HEK293 (cell line): ENCODE data around the gene DCPS.

Experiments
- CTCF ChIA-PET: fragments of 350-600 bp; formaldehyde crosslinking; extraction: SDS; loops from one replicate; lab custom pipeline; 2021; ENCODE audit warnings: antibody characterized with exemption; lab: Yijun Ruan, JAX
- POLR2A ChIA-PET: fragments of 300-600 bp; formaldehyde crosslinking; extraction: SDS; loops from one replicate; lab custom pipeline; 2020; ENCODE audit warnings: antibody characterized with exemption, inconsistent platforms; lab: Yijun Ruan, JAX
- H3K27ac ChIP-seq: fragments of 200-500 bp; sonication (Bioruptor generic); 2 replicates; pipeline ENCODE4 v1.5.1; 2014; ENCODE audit warnings: low read depth, low read length, control low read depth, inconsistent platforms; ENCODE audit errors: extremely low read depth
- H3K36me3 ChIP-seq, 2 experiments: fragments of 200-500 bp in 1 of 2; sonication (Bioruptor generic) in 1 of 2; 1 replicate in 1 of 2; 2 replicates in 1 of 2; pipeline ENCODE4 v1.5.1; 2014 to 2017; ENCODE audit warnings: inconsistent platforms in 2 of 2, low read length in 2 of 2; ENCODE audit not compliant: control insufficient read depth in 2 of 2, insufficient read depth in 1 of 2
- H3K4me1 ChIP-seq: fragments of 200-500 bp; sonication (Bioruptor generic); 2 replicates; pipeline ENCODE4 v1.5.1; 2014; ENCODE audit warnings: mild to moderate bottlenecking, low read length, inconsistent platforms; ENCODE audit not compliant: control insufficient read depth, insufficient read depth
- H3K4me3 ChIP-seq: 2 replicates; pipeline ENCODE4 v1.5.1; 2011; ENCODE audit warnings: low read depth, mild to moderate bottlenecking, control low read depth, low read length, moderate library complexity
- H3K9me3 ChIP-seq: fragments of 200-500 bp; sonication (Bioruptor generic); 2 replicates; pipeline ENCODE4 v1.5.1; 2014; ENCODE audit warnings: low read depth, low read length, inconsistent platforms; ENCODE audit not compliant: control insufficient read depth, insufficient read depth
- GFI1B ChIP-seq: fragments of 450-650 bp; formaldehyde crosslinking; IDR thresholded peaks from 2 replicates; pipeline ENCODE4 v1.5.1; 2016; ENCODE audit warnings: missing biosample characterization, missing genetic modification characterization
- SALL2 ChIP-seq: fragments of 450-650 bp; formaldehyde crosslinking; IDR thresholded peaks from 2 replicates; pipeline ENCODE4 v1.5.0; 2017; ENCODE audit warnings: missing biosample characterization, mild to moderate bottlenecking, missing genetic modification characterization, borderline replicate concordance
- SCRT2 ChIP-seq: fragments of 450-650 bp; formaldehyde crosslinking; IDR thresholded peaks from 2 replicates; pipeline ENCODE4 v1.5.1; 2016; ENCODE audit warnings: missing biosample characterization, missing genetic modification characterization
- ZBTB1 ChIP-seq: fragments of 450-650 bp; formaldehyde crosslinking; IDR thresholded peaks from 2 replicates; pipeline ENCODE4 v1.5.1; 2016; ENCODE audit warnings: missing biosample characterization, missing genetic modification characterization
- ZNF114 ChIP-seq: fragments of 450-650 bp; formaldehyde crosslinking; IDR thresholded peaks from 2 replicates; pipeline ENCODE4 v1.5.0; 2017; ENCODE audit warnings: missing biosample characterization, missing genetic modification characterization
- ZNF132 ChIP-seq: fragments of 450-650 bp; formaldehyde crosslinking; IDR thresholded peaks from 2 replicates; pipeline ENCODE4 v1.5.1; 2017; ENCODE audit warnings: missing biosample characterization, missing genetic modification characterization, borderline replicate concordance
- ZNF175 ChIP-seq: fragments of 450-650 bp; formaldehyde crosslinking; IDR thresholded peaks from 2 replicates; pipeline ENCODE4 v1.5.1; 2016; ENCODE audit warnings: missing biosample characterization, missing genetic modification characterization
- ZNF221 ChIP-seq: fragments of 450-650 bp; formaldehyde crosslinking; IDR thresholded peaks from 2 replicates; pipeline ENCODE4 v1.5.1; 2017; ENCODE audit warnings: missing biosample characterization, missing genetic modification characterization, borderline replicate concordance
- ZNF23 ChIP-seq: fragments of 450-650 bp; formaldehyde crosslinking; IDR thresholded peaks from 2 replicates; pipeline ENCODE4 v1.5.1; 2016; ENCODE audit warnings: missing biosample characterization, missing genetic modification characterization, borderline replicate concordance
- ZNF350 ChIP-seq: fragments of 450-650 bp; formaldehyde crosslinking; IDR thresholded peaks from 2 replicates; pipeline ENCODE4 v1.5.0; 2017; ENCODE audit warnings: missing biosample characterization, mild to moderate bottlenecking, missing genetic modification characterization
- ZNF366 ChIP-seq: fragments of 450-650 bp; formaldehyde crosslinking; conservative IDR thresholded peaks from 2 replicates; pipeline ENCODE4 v1.5.1; 2016; ENCODE audit warnings: missing biosample characterization, missing genetic modification characterization
- ZNF423 ChIP-seq: fragments of 450-650 bp; formaldehyde crosslinking; IDR thresholded peaks from 2 replicates; pipeline ENCODE4 v1.5.1; 2016; ENCODE audit warnings: missing biosample characterization, missing genetic modification characterization
- ZNF544 ChIP-seq: fragments of 450-650 bp; formaldehyde crosslinking; IDR thresholded peaks from 2 replicates; pipeline ENCODE4 v1.5.0; 2017; ENCODE audit warnings: missing biosample characterization, missing genetic modification characterization
- ZNF571 ChIP-seq: fragments of 450-650 bp; formaldehyde crosslinking; IDR thresholded peaks from 2 replicates; pipeline ENCODE4 v1.5.0; 2017; ENCODE audit warnings: missing biosample characterization, missing genetic modification characterization
- ZNF654 ChIP-seq: fragments of 450-650 bp; formaldehyde crosslinking; IDR thresholded peaks from 2 replicates; pipeline ENCODE4 v1.5.1; 2016; ENCODE audit warnings: low read depth, missing biosample characterization, missing genetic modification characterization
- ZNF768 ChIP-seq: fragments of 450-650 bp; formaldehyde crosslinking; IDR thresholded peaks from 2 replicates; pipeline ENCODE4 v1.5.1; 2018; ENCODE audit warnings: missing biosample characterization, mild to moderate bottlenecking, missing genetic modification characterization
- ZNF791 ChIP-seq: fragments of 450-650 bp; formaldehyde crosslinking; IDR thresholded peaks from 2 replicates; pipeline ENCODE4 v1.5.1; 2016; ENCODE audit warnings: missing biosample characterization, missing genetic modification characterization
- TF ChIP-seq, protein P1 (sequence below): fragments of 450-650 bp; formaldehyde crosslinking; IDR thresholded peaks from 2 replicates; pipeline ENCODE4 v1.5.1; 2016; ENCODE audit warnings: missing biosample characterization, missing genetic modification characterization
- TF ChIP-seq, protein P2 (sequence below): fragments of 450-650 bp; formaldehyde crosslinking; IDR thresholded peaks from 2 replicates; pipeline ENCODE4 v1.5.1; 2017; ENCODE audit warnings: missing biosample characterization, missing genetic modification characterization
- TF ChIP-seq, protein P3 (sequence below): fragments of 450-650 bp; formaldehyde crosslinking; IDR thresholded peaks from 2 replicates; pipeline ENCODE4 v1.5.1; 2017; ENCODE audit warnings: missing biosample characterization, missing genetic modification characterization
- TF ChIP-seq, protein P4 (sequence below): fragments of 450-650 bp; formaldehyde crosslinking; IDR thresholded peaks from 2 replicates; pipeline ENCODE4 v1.5.1; 2017; ENCODE audit warnings: missing biosample characterization, missing genetic modification characterization
- TF ChIP-seq, protein P5 (sequence below): fragments of 450-650 bp; formaldehyde crosslinking; IDR thresholded peaks from 2 replicates; pipeline ENCODE4 v1.5.1; 2016; ENCODE audit warnings: missing biosample characterization, missing genetic modification characterization
- TF ChIP-seq, protein P6 (sequence below): IDR thresholded peaks from 2 replicates; pipeline ENCODE4 v1.6.1; 2011; ENCODE audit warnings: mild to moderate bottlenecking, low read depth, low read length, borderline replicate concordance
- TF ChIP-seq, protein P7 (sequence below): fragments of 450-650 bp; formaldehyde crosslinking; IDR thresholded peaks from 2 replicates; pipeline ENCODE4 v1.5.1; 2016; ENCODE audit warnings: missing biosample characterization, missing genetic modification characterization
- TF ChIP-seq, protein P8 (sequence below): fragments of 450-650 bp; formaldehyde crosslinking; IDR thresholded peaks from 2 replicates; pipeline ENCODE4 v1.5.1; 2016; ENCODE audit warnings: missing biosample characterization, missing genetic modification characterization

Gene DCPS

DNA sequence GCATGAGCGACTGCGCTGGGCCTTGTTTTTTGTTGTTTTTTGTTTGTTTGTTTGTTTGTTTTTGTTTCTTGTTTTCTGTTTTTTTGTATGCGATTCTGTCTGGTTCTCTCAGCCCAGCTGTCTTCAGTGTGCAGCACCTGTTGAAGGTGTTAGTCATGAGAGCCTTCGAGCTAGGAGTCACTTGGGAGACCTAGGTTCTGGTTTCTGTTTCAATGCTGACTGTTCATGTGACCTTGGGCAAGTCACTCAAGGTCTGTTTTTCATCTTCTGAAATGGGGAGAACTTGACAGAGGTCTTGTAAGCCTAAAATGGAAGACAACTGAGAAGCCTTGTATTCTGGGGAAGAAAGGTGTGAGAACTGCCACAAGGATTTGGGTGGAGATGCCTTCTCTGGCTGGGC is 1.8 kb downstream of the DCPS start (continued):
- TF ChIP-seq, protein P1, sequence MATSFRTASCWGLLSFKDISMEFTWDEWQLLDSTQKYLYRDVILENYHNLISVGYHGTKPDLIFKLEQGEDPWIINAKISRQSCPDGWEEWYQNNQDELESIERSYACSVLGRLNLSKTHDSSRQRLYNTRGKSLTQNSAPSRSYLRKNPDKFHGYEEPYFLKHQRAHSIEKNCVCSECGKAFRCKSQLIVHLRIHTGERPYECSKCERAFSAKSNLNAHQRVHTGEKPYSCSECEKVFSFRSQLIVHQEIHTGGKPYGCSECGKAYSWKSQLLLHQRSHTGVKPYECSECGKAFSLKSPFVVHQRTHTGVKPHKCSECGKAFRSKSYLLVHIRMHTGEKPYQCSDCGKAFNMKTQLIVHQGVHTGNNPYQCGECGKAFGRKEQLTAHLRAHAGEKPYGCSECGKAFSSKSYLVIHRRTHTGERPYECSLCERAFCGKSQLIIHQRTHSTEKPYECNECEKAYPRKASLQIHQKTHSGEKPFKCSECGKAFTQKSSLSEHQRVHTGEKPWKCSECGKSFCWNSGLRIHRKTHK, result no peak
- TF ChIP-seq, protein P2, sequence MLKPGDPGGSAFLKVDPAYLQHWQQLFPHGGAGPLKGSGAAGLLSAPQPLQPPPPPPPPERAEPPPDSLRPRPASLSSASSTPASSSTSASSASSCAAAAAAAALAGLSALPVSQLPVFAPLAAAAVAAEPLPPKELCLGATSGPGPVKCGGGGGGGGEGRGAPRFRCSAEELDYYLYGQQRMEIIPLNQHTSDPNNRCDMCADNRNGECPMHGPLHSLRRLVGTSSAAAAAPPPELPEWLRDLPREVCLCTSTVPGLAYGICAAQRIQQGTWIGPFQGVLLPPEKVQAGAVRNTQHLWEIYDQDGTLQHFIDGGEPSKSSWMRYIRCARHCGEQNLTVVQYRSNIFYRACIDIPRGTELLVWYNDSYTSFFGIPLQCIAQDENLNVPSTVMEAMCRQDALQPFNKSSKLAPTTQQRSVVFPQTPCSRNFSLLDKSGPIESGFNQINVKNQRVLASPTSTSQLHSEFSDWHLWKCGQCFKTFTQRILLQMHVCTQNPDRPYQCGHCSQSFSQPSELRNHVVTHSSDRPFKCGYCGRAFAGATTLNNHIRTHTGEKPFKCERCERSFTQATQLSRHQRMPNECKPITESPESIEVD, result no peak
- TF ChIP-seq ZBTB1 (tag by site-specific recombination), result no peak
- no peak for TF ChIP-seq ZNF350
- peak; percentile 84 for TF ChIP-seq SCRT2 (tag by site-specific recombination)
- no peak for TF ChIP-seq ZNF423
- TF ChIP-seq ZNF366, result no peak

DNA sequence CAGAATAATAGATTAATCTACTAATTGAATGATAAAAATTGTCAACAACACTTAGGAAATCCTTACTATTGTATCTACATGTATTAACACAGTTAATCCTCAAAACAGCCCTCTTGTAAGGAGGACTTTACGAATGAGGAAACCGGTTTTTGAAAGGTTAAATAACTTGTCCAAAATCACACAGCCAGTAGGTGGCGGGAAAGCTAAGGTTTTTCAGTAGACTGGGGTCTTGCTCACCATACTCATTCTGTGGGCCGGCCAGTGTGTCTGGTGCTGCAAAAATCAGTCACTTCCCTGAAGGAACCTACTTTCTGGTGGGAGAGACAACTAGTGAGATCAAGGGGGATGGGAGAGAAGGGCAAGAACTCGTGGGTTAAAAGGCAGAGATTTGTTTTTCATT is 3.8 kb downstream of the DCPS start:
- no peak overlapping the region for H3K4me3 ChIP-seq
- no peaks in the 10 kb centered on the region for H3K4me1 ChIP-seq
- H3K27ac ChIP-seq, result no peak overlapping the region
- ChIA-PET POLR2A (no interaction called here), CTCF (interaction anchor here (0.6 to 6.9 kb wide), 9 partner anchors 8 to 895 kb away, joined by 3 to 69 read pairs (median 4); no protein-coding TSS in a partner anchor)
- no peaks in the 10 kb centered on the region for H3K9me3 ChIP-seq
- TF ChIP-seq ZNF654 (tag by site-specific recombination), result peak; percentile 53
- no peak for TF ChIP-seq ZNF221
- peaks cover 0 to 3% of the 10 kb centered on the region in 2 experiments; a peak in 1 of 3 replicates for H3K36me3 ChIP-seq

DNA sequence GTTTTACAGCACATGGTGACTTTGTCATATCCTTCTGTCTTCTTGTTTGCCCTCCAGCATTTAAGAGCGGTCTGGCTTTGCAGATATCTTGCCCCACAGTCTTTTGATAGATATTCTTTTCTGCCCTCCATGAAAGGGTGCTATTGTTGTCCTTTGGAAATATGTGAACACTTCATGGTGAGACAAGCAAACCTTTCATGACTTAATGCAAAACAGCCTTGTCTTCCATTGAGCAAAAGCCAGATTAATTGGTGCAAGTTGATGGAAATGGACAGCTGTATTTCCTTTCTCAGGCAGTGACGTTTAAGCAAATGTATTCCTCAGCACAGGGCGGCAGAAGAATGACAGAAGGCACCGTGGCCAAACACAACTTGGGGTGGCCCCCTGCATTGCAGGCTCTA is 4.4 kb downstream of the DCPS start:
- POLR2A ChIA-PET, result no interaction called here
- H3K36me3 ChIP-seq, result no peaks in the 10 kb centered on the region
- H3K4me1 ChIP-seq, result no peaks in the 10 kb centered on the region
- H3K27ac ChIP-seq, result no peak overlapping the region
- H3K9me3 ChIP-seq, result no peaks in the 10 kb centered on the region
- H3K4me3 ChIP-seq, result no peak overlapping the region
- TF ChIP-seq ZNF791 (tag by site-specific recombination) (no peak), ZNF23 (no peak), ZNF132 (tag by site-specific recombination) (no peak), GFI1B (tag by site-specific recombination) (no peak), SALL2 (no peak), ZNF114 (no peak), ZNF768 (no peak), ZNF175 (tag by site-specific recombination) (no peak), ZNF544 (tag by site-specific recombination) (no peak), ZNF571 (tag by site-specific recombination) (no peak)
- TF ChIP-seq, protein P3, sequence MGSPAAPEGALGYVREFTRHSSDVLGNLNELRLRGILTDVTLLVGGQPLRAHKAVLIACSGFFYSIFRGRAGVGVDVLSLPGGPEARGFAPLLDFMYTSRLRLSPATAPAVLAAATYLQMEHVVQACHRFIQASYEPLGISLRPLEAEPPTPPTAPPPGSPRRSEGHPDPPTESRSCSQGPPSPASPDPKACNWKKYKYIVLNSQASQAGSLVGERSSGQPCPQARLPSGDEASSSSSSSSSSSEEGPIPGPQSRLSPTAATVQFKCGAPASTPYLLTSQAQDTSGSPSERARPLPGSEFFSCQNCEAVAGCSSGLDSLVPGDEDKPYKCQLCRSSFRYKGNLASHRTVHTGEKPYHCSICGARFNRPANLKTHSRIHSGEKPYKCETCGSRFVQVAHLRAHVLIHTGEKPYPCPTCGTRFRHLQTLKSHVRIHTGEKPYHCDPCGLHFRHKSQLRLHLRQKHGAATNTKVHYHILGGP, result no peak
- TF ChIP-seq, protein P4, sequence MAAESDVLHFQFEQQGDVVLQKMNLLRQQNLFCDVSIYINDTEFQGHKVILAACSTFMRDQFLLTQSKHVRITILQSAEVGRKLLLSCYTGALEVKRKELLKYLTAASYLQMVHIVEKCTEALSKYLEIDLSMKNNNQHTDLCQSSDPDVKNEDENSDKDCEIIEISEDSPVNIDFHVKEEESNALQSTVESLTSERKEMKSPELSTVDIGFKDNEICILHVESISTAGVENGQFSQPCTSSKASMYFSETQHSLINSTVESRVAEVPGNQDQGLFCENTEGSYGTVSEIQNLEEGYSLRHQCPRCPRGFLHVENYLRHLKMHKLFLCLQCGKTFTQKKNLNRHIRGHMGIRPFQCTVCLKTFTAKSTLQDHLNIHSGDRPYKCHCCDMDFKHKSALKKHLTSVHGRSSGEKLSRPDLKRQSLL (tag by site-specific recombination), result no peak
- TF ChIP-seq, protein P5, sequence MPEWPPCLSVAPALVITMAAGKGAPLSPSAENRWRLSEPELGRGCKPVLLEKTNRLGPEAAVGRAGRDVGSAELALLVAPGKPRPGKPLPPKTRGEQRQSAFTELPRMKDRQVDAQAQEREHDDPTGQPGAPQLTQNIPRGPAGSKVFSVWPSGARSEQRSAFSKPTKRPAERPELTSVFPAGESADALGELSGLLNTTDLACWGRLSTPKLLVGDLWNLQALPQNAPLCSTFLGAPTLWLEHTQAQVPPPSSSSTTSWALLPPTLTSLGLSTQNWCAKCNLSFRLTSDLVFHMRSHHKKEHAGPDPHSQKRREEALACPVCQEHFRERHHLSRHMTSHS (tag by site-specific recombination), result no peak
- TF ChIP-seq, protein P6, sequence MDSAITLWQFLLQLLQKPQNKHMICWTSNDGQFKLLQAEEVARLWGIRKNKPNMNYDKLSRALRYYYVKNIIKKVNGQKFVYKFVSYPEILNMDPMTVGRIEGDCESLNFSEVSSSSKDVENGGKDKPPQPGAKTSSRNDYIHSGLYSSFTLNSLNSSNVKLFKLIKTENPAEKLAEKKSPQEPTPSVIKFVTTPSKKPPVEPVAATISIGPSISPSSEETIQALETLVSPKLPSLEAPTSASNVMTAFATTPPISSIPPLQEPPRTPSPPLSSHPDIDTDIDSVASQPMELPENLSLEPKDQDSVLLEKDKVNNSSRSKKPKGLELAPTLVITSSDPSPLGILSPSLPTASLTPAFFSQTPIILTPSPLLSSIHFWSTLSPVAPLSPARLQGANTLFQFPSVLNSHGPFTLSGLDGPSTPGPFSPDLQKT, result no peak
- TF ChIP-seq, protein P7, sequence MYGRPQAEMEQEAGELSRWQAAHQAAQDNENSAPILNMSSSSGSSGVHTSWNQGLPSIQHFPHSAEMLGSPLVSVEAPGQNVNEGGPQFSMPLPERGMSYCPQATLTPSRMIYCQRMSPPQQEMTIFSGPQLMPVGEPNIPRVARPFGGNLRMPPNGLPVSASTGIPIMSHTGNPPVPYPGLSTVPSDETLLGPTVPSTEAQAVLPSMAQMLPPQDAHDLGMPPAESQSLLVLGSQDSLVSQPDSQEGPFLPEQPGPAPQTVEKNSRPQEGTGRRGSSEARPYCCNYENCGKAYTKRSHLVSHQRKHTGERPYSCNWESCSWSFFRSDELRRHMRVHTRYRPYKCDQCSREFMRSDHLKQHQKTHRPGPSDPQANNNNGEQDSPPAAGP (tag by site-specific recombination), result no peak
- TF ChIP-seq, protein P8, sequence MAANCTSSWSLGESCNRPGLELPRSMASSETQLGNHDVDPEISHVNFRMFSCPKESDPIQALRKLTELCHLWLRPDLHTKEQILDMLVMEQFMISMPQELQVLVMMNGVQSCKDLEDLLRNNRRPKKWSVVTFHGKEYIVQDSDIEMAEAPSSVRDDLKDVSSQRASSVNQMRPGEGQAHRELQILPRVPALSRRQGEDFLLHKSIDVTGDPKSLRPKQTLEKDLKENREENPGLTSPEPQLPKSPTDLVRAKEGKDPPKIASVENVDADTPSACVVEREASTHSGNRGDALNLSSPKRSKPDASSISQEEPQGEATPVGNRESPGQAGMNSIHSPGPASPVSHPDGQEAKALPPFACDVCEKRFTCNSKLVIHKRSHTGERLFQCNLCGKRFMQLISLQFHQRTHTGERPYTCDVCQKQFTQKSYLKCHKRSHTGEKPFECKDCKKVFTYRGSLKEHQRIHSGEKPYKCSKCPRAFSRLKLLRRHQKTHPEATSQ (tag by site-specific recombination), result no peak
- CTCF ChIA-PET, result interaction anchor here (0.6 to 6.9 kb wide), 6 partner anchors 9 to 444 kb away, joined by 3 to 69 read pairs (median 4); no protein-coding TSS in a partner anchor
